K562 (cell line): ENCODE data around the gene ADAMTS14. TPM values are rescaled to one million over a fixed set of nuclear protein-coding genes. Genes with fewer than 3 reads are reported as not detected.

Source experiments
- BCLAF1 ChIP-seq, 2 experiments: fragments of 450-650 bp in 1 of 2; IDR thresholded peaks; 2 replicates each; pipeline ENCODE4 v1.6.1; 2011 to 2017; ENCODE audit warnings: low read depth in 2 of 2, antibody characterized with exemption in 1 of 2, borderline replicate concordance in 1 of 2, low read length in 1 of 2, mild to moderate bottlenecking in 1 of 2, mixed read lengths in 1 of 2; ENCODE audit not compliant: control insufficient read depth in 1 of 2
- BHLHE40 ChIP-seq: IDR thresholded peaks from 2 replicates; pipeline ENCODE4 v1.6.1; 2011; ENCODE audit warnings: low read length, improper control_type of control experiment
- GATA2 ChIP-seq: sonication (generic); formaldehyde crosslinking; IDR thresholded peaks from 2 replicates; pipeline ENCODE4 v1.4.0; 2020; ENCODE audit warnings: mild to moderate bottlenecking, missing genetic modification reagents
- GTF2A2 ChIP-seq: IDR thresholded peaks from 2 replicates; pipeline ENCODE4 v1.6.1; 2016; ENCODE audit warnings: mild to moderate bottlenecking, missing genetic modification characterization, missing compliant biosample characterization
- MAZ ChIP-seq, 2 experiments: fragments of 450-650 bp in 1 of 2; sonication (generic) in 1 of 2; formaldehyde crosslinking; IDR thresholded peaks in 1 of 2; conservative IDR thresholded peaks in 1 of 2; 2 replicates each; pipeline versions ENCODE4 v1.4.0 to v1.5.0; 2020; ENCODE audit warnings: mild to moderate bottlenecking in 1 of 2, missing genetic modification reagents in 1 of 2
- NBN ChIP-seq: fragments of 450-650 bp; IDR thresholded peaks from 2 replicates; pipeline ENCODE4 v1.6.1; 2016; ENCODE audit warnings: low read depth, mild to moderate bottlenecking
- NCOA4 ChIP-seq: fragments of 450-650 bp; IDR thresholded peaks from 2 replicates; pipeline ENCODE4 v1.6.1; 2018; ENCODE audit warnings: mild to moderate bottlenecking; ENCODE audit not compliant: partially characterized antibody
- NCOA6 ChIP-seq: fragments of 450-650 bp; IDR thresholded peaks from 2 replicates; pipeline ENCODE4 v1.6.1; 2017; ENCODE audit warnings: mild to moderate bottlenecking
- NKRF ChIP-seq: fragments of 450-650 bp; IDR thresholded peaks from 2 replicates; pipeline ENCODE4 v1.6.1; 2016; ENCODE audit warnings: borderline replicate concordance
- NRF1 ChIP-seq, 2 experiments: fragments of 450-650 bp; IDR thresholded peaks in 1 of 2; conservative IDR thresholded peaks in 1 of 2; 2 replicates each; pipeline ENCODE4 v1.6.1; 2014; ENCODE audit warnings: mild to moderate bottlenecking in 2 of 2
- PYGO2 ChIP-seq: fragments of 450-650 bp; IDR thresholded peaks from 2 replicates; pipeline ENCODE4 v1.6.1; 2016; ENCODE audit warnings: mild to moderate bottlenecking, missing genetic modification characterization, moderate library complexity, missing compliant biosample characterization
- SOX6 ChIP-seq: fragments of 450-650 bp; IDR thresholded peaks from 2 replicates; pipeline ENCODE4 v1.6.1; 2014; ENCODE audit warnings: mild to moderate bottlenecking
- TCFL5 ChIP-seq: fragments of 250-450 bp; sonication (Bioruptor Pico); conservative IDR thresholded peaks from 2 replicates; pipeline ENCODE4 v1.6.1; 2021; ENCODE audit warnings: mild to moderate bottlenecking, moderate library complexity, matching md5 sums
- VEZF1 ChIP-seq: fragments of 200-800 bp; sonication (Bioruptor generic); IDR thresholded peaks from 2 replicates; pipeline ENCODE4 v1.6.1; 2017; ENCODE audit warnings: missing genetic modification characterization, missing compliant biosample characterization
- XRCC3 ChIP-seq: fragments of 450-650 bp; IDR thresholded peaks from 2 replicates; pipeline ENCODE4 v1.6.1; 2017; ENCODE audit warnings: mild to moderate bottlenecking, moderate library complexity
- ZNF12 ChIP-seq: sonication (generic); formaldehyde crosslinking; IDR thresholded peaks from 2 replicates; pipeline ENCODE4 v1.4.0; 2020; ENCODE audit warnings: mild to moderate bottlenecking, missing genetic modification reagents
- ZNF124 ChIP-seq: sonication (generic); formaldehyde crosslinking; IDR thresholded peaks from 2 replicates; pipeline ENCODE4 v1.8.1; 2022; ENCODE audit warnings: missing genetic modification reagents
- ZNF354B ChIP-seq: fragments of 250-450 bp; sonication (Bioruptor Pico); IDR thresholded peaks from 2 replicates; pipeline ENCODE4 v1.4.0; 2020
- ZNF384 ChIP-seq: IDR thresholded peaks from 2 replicates; pipeline ENCODE4 v1.6.1; 2012; ENCODE audit warnings: low read depth, low read length, improper control_type of control experiment
- ZNF707 ChIP-seq: fragments of 250-450 bp; sonication (Bioruptor Pico); conservative IDR thresholded peaks from 2 replicates; pipeline ENCODE4 v1.8.0; 2022; ENCODE audit warnings: inconsistent platforms, mild to moderate bottlenecking, moderate library complexity
- ZNF764 ChIP-seq: fragments of 250-450 bp; sonication (Bioruptor Pico); IDR thresholded peaks from 2 replicates; pipeline ENCODE4 v1.4.0; 2020; ENCODE audit warnings: low read depth, mild to moderate bottlenecking, moderate library complexity
- polyA plus RNA-seq, 8 experiments: library from polyadenylated mRNA; depleted of rRNA in 4 of 8; stranded (reverse) in 5 of 8; unstranded in 3 of 8; fragments of >200 nt; fragmentation: Nextera tagmentation in 2 of 8; fragmentation: Illumina TruSeq in 1 of 8; extraction: Ambion mirVana in 2 of 8; extraction: Trizol in 1 of 8; gene quantifications; 2 replicates each; pipeline versions ENCODE4 v1.2.1 to v1.2.3, GENCODE V29; 2011 to 2014; ENCODE audit warnings: inconsistent platforms in 1 of 8, missing spikeins in 1 of 8
- total RNA-seq, 7 experiments: library from RNA; depleted of rRNA in 6 of 7; stranded (reverse); fragments of >200 nt in 6 of 7; fragmentation: Illumina TruSeq in 2 of 7; extraction: Trizol in 2 of 7; gene quantifications; 2 replicates each; pipeline versions ENCODE4 v1.2.1 to v1.2.3, GENCODE V29; 2011 to 2021; ENCODE audit warnings: low replicate concordance in 1 of 7

The ADAMTS14 gene
- total and polyA plus RNA-seq, 9 of the 15 experiments (the other 6 are each of a cell fraction or from before 2014, with no cell fraction given): 0.04 to 37.4 (median 15.9) TPM

GRCh38 chr10:70673043-70673928, 980 bp downstream of the ADAMTS14 start (continued):
- no peak; the same call in 1 of the 2 replicates for TF ChIP-seq VEZF1 (CRISPR knock-in tag)
- no peak for TF ChIP-seq XRCC3
- TF ChIP-seq NKRF: peak; percentile 63
- TF ChIP-seq PYGO2: no peak
- TF ChIP-seq NCOA4: no peak
- TF ChIP-seq NRF1 (conservative IDR thresholded peaks at IDR 0.05 in 1 of 2, IDR thresholded peaks at IDR 0.05 in 1 of 2): peak; percentile 50 to 56; a peak in 2 of 4 replicates
- TF ChIP-seq GTF2A2 (tag): no peak
- peak; percentile 22 to 27; a peak in 3 of 4 replicates for TF ChIP-seq MAZ (CRISPR knock-in tag; conservative IDR thresholded peaks at IDR 0.05 in 1 of 2, IDR thresholded peaks at IDR 0.05 in 1 of 2)
- no peak for TF ChIP-seq ZNF354B (CRISPR knock-in tag)
- TF ChIP-seq BHLHE40: no peak
- no peak for TF ChIP-seq ZNF764 (CRISPR knock-in tag)
- TF ChIP-seq ZNF384: no peak
- no peak for TF ChIP-seq NCOA6
- no peak for TF ChIP-seq SOX6
- no peak for TF ChIP-seq ZNF124
- TF ChIP-seq ZNF707 (CRISPR knock-in tag): no peak
- TF ChIP-seq NBN: peak; percentile 53; the same call in 1 of the 2 replicates
- no peak for TF ChIP-seq BCLAF1 (IDR thresholded peaks at IDR 0.05; ENCODE audit: borderline replicate concordance in 1 of 2, control insufficient read depth in 1 of 2, low read depth in 2 of 2, low read length in 1 of 2)
- no peak for TF ChIP-seq GATA2 (CRISPR knock-in tag)
- TF ChIP-seq TCFL5 (CRISPR knock-in tag): no peak
- TF ChIP-seq ZNF12 (CRISPR knock-in tag): no peak
